HepG2 (cell line): ENCODE data around the gene EFNA2. TPM values are rescaled to one million over a fixed set of nuclear protein-coding genes. Genes with fewer than 3 reads are reported as not detected.
A peak's percentile ranks its signal among the peaks of the same experiment; 100 is the strongest.

Experiments
- KDM3A ChIP-seq: IDR thresholded peaks from 2 replicates; pipeline ENCODE4 v1.6.1; 2018; ENCODE audit warnings: low read depth, missing compliant biosample characterization
- SNAPC4 ChIP-seq: sonication (generic); formaldehyde crosslinking; IDR thresholded peaks from 2 replicates; pipeline ENCODE4 v1.4.0; 2020; ENCODE audit warnings: mild to moderate bottlenecking, missing genetic modification reagents
- SNRNP70 ChIP-seq: fragments of 200-400 bp; formaldehyde crosslinking; IDR thresholded peaks from 2 replicates; pipeline ENCODE4 v1.6.1; 2017; ENCODE audit warnings: mild to moderate bottlenecking, low read depth, low read length, moderate library complexity
- TEAD3 ChIP-seq: optimal IDR thresholded peaks from 2 replicates; pipeline ENCODE3; 2016; ENCODE audit warnings: borderline replicate concordance
- WIZ ChIP-seq: sonication (generic); formaldehyde crosslinking; IDR thresholded peaks from 2 replicates; pipeline ENCODE4 v1.5.1; 2020; ENCODE audit warnings: mild to moderate bottlenecking, missing genetic modification reagents
- ZBTB7B ChIP-seq: sonication (generic); formaldehyde crosslinking; IDR thresholded peaks from 2 replicates; pipeline ENCODE4 v1.4.0; 2020; ENCODE audit warnings: missing genetic modification reagents
- ZKSCAN1 ChIP-seq: fragments of 150-350 bp; IDR thresholded peaks from 2 replicates; pipeline ENCODE4 v1.6.1; 2014; ENCODE audit warnings: low read length
- ZNF280B ChIP-seq: sonication (generic); formaldehyde crosslinking; IDR thresholded peaks from 2 replicates; pipeline ENCODE4 v1.5.0; 2020; ENCODE audit warnings: missing genetic modification reagents, mild to moderate bottlenecking, borderline replicate concordance
- ZNF572 ChIP-seq: sonication (generic); formaldehyde crosslinking; IDR thresholded peaks from 2 replicates; pipeline ENCODE4 v1.5.1; 2020; ENCODE audit warnings: mild to moderate bottlenecking, missing genetic modification reagents
- polyA plus RNA-seq, 8 experiments: library from polyadenylated mRNA; depleted of rRNA in 3 of 8; stranded (reverse) in 7 of 8; unstranded in 1 of 8; fragments of >200 nt; fragmentation: Illumina TruSeq in 4 of 8; extraction: Trizol in 4 of 8; gene quantifications; 2 replicates each; pipeline versions ENCODE4 v1.2.1 to v1.2.3, GENCODE V29; 2011 to 2016; ENCODE audit warnings: low read depth in 4 of 8, missing spikeins in 1 of 8, mixed read lengths in 1 of 8; ENCODE audit not compliant: insufficient read depth in 1 of 8
- total RNA-seq, 5 experiments: library from RNA; depleted of rRNA; stranded (reverse); fragments of >200 nt; fragmentation: Illumina TruSeq; extraction: Trizol; gene quantifications; 2 replicates each; pipeline ENCODE4 v1.2.3, GENCODE V29; 2016; ENCODE audit warnings: low read depth in 1 of 5

EFNA2 gene
- total and polyA plus RNA-seq, 2 of the 13 experiments (the other 11 are each of a cell fraction or from before 2014, with no cell fraction given) = 6.0 to 9.9 TPM

GRCh38 chr19:1268226-1269064 lies 17.2 kb upstream of the EFNA2 start (continued):
- TF ChIP-seq SNAPC4 (CRISPR knock-in tag) = 0 out of 2 replicates have a peak, but pooled peaks have one; percentile 50
- TF ChIP-seq ZBTB7B (CRISPR knock-in tag) = peak; percentile 25; the same call in 1 of the 2 replicates
- no peak for TF ChIP-seq SNRNP70
- no peak for TF ChIP-seq WIZ (CRISPR knock-in tag)
- TF ChIP-seq TEAD3 (CRISPR knock-in tag) = peak; percentile 4
- no peak for TF ChIP-seq KDM3A (CRISPR knock-in tag)
- TF ChIP-seq ZNF572 (CRISPR knock-in tag) = 0 out of 2 replicates have a peak, but pooled peaks have one; percentile 56
- no peak for TF ChIP-seq ZKSCAN1
- 0 out of 2 replicates have a peak, but pooled peaks have one; percentile 5 for TF ChIP-seq ZNF280B
